Activated naive CD8-positive, alpha-beta T cell (primary cell): Measurements from ENCODE around the gene CCDC14.
"Not testable (repeated sequence)": the region's sequence is repeated elsewhere in the genome, so short reads cannot be mapped to it uniquely, and the experiment has no call there.

Experiments
- H3K27ac Mint-ChIP-seq: one replicate; pipeline ENCODE4 v1.8.0; 2021; ENCODE audit warnings: mixed read lengths
- H3K27me3 Mint-ChIP-seq: one replicate; pipeline ENCODE4 v1.8.0; 2021; ENCODE audit warnings: mixed read lengths
- H3K36me3 Mint-ChIP-seq: one replicate; pipeline ENCODE4 v1.8.0; 2021; ENCODE audit warnings: mixed read lengths
- H3K4me1 Mint-ChIP-seq: one replicate; pipeline ENCODE4 v1.8.0; 2021; ENCODE audit warnings: low read depth, mixed read lengths
- H3K4me3 Mint-ChIP-seq: one replicate; pipeline ENCODE4 v1.8.0; 2021; ENCODE audit warnings: mild to moderate bottlenecking, mixed read lengths
- H3K9me3 Mint-ChIP-seq: one replicate; pipeline ENCODE4 v1.8.0; 2021; ENCODE audit warnings: low read depth, mixed read lengths

CCDC14 gene

DNA sequence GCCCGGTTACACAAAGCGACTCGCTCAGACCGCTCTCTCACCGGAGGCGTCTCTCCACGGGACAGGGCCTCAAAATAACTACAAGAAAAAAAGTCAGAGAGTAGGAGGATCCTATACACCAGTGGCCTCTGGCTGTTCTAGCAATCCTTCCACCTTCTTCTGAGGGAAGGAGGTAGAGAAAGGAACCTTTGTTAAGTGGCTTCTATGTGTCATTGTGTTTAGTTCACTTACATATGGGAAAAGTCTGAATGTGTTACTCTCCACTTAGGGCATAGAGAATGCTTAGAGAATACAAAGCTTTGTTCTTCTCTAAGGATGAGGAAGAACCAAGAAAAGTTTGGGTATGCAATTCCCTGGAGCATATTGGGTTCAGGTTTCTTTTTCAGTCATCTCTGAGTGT, 15.9 kb upstream of the CCDC14 start:
- not testable (repeated sequence) for H3K36me3 Mint-ChIP-seq, H3K4me3 Mint-ChIP-seq, H3K9me3 Mint-ChIP-seq, H3K27ac Mint-ChIP-seq, H3K4me1 Mint-ChIP-seq
- peaks cover 12% of the 10 kb centered on the region for H3K27me3 Mint-ChIP-seq

- H3K27ac Mint-ChIP-seq, H3K36me3 Mint-ChIP-seq, H3K4me1 Mint-ChIP-seq, H3K4me3 Mint-ChIP-seq, H3K9me3 Mint-ChIP-seq: not testable (repeated sequence)
- H3K27me3 Mint-ChIP-seq = peaks cover 12% of the 10 kb centered on the region
Observed at GRCh38 chr3:123976181-123976898, 15.3 kb upstream of the CCDC14 start.

DNA sequence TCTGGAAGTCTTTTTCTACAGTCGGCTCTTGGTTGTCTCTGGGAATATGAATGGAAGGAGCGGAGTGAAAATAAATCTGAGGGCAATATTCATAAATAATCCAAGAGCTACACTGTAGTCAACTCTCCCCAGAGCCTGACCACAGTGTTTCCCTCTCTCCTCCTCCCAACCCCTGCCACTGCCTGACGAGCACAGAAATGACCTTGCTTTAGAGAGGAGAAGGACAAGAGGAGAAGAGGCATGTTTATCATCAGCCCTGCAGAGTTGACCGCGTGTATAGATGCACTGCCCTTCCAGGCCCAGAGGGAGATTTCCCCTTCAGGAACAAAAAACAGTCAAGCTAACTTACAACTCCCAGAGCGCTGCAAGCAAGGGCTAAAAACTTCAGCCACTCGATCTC, 14.0 kb upstream of the CCDC14 start:
- H3K4me3 Mint-ChIP-seq, H3K4me1 Mint-ChIP-seq, H3K36me3 Mint-ChIP-seq, H3K9me3 Mint-ChIP-seq, H3K27ac Mint-ChIP-seq: not testable (repeated sequence)
- peaks cover 10% of the 10 kb centered on the region for H3K27me3 Mint-ChIP-seq

DNA sequence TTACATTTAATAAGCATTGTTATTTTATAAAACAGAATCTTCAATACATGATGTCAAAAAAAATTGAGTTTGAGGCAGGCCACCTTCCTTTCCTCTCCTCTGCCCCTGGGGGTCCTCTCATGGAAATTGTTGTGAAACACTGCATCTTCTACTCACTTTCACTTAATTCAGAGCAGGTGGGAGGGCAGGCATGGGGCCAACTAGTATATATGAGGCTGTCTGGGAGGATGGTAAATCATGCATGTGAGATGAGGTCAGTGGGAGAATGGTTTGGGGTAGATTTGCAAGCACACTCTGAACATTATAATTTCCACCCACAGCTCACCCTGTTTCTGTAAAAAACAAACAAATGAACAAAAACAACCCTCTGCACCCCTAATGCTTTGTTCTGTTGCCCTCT, 10.4 kb upstream of the CCDC14 start:
- Mint-ChIP-seq H3K9me3 (no peaks in the 10 kb centered on the region), H3K27me3 (peaks cover 22% of the 10 kb centered on the region), H3K4me3 (no peak overlapping the region)

GRCh38 chr3:123967260-123967659, 6.2 kb upstream of the CCDC14 start:
- H3K4me3 Mint-ChIP-seq = not testable (repeated sequence)
- peaks cover 18% of the 10 kb centered on the region for H3K27me3 Mint-ChIP-seq

More for the DNA sequence above, 10.4 kb upstream of the CCDC14 start:
- Mint-ChIP-seq H3K36me3 (no peaks in the 10 kb centered on the region), H3K4me1 (no peaks in the 10 kb centered on the region), H3K27ac (no peak overlapping the region)

GRCh38 chr3:123966799-123967198, 5.8 kb upstream of the CCDC14 start:
- not testable (repeated sequence) for H3K36me3 Mint-ChIP-seq, H3K27ac Mint-ChIP-seq, H3K9me3 Mint-ChIP-seq, H3K4me3 Mint-ChIP-seq, H3K4me1 Mint-ChIP-seq
- peaks cover 17% of the 10 kb centered on the region for H3K27me3 Mint-ChIP-seq

More at GRCh38 chr3:123967260-123967659, 6.2 kb upstream of the CCDC14 start:
- H3K36me3 Mint-ChIP-seq, H3K9me3 Mint-ChIP-seq, H3K4me1 Mint-ChIP-seq, H3K27ac Mint-ChIP-seq: not testable (repeated sequence)

DNA sequence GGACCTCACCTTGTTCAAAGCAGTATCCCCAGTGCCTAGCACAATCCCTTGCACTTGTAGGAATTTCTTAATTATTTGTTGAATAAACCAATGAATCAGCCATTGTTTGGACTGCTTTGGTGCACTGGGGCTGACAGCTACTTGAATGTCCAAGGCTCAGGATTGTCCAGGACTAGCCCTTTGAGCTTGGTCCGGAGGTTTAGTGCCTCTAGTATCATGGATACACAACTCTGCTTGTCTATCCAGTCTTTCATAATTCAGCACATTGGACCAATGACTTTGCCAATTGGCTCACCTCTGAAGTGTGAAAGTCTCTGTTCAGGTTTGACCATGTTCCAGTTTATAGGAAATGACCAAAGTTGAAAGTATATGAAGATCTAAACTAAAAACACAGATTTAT, 3.8 kb upstream of the CCDC14 start:
- H3K27me3 Mint-ChIP-seq, H3K36me3 Mint-ChIP-seq, H3K4me1 Mint-ChIP-seq, H3K4me3 Mint-ChIP-seq, H3K9me3 Mint-ChIP-seq, H3K27ac Mint-ChIP-seq: not testable (repeated sequence)

- Mint-ChIP-seq H3K27me3 (no peaks in the 10 kb centered on the region), H3K4me3 (peak overlapping the region; percentile 95), H3K27ac (peak overlapping the region; percentile 75), H3K36me3 (no peaks in the 10 kb centered on the region), H3K4me1 (peaks cover 25% of the 10 kb centered on the region), H3K9me3 (no peaks in the 10 kb centered on the region)
Observed at GRCh38 chr3:123961508-123961856, 453 bp upstream of the CCDC14 start.

GRCh38 chr3:123953735-123954134, 7.3 kb downstream of the CCDC14 start:
- no peaks in the 10 kb centered on the region for H3K9me3 Mint-ChIP-seq
- no peaks in the 10 kb centered on the region for H3K27me3 Mint-ChIP-seq
- H3K36me3 Mint-ChIP-seq = peaks cover 17% of the 10 kb centered on the region
- H3K27ac Mint-ChIP-seq = no peak overlapping the region
- H3K4me3 Mint-ChIP-seq = no peak overlapping the region
- peaks cover 6% of the 10 kb centered on the region for H3K4me1 Mint-ChIP-seq

- Mint-ChIP-seq H3K36me3 (peaks cover 17% of the 10 kb centered on the region), H3K9me3 (no peaks in the 10 kb centered on the region), H3K4me3 (no peak overlapping the region), H3K27ac (no peak overlapping the region), H3K4me1 (peaks cover 2% of the 10 kb centered on the region), H3K27me3 (no peaks in the 10 kb centered on the region)
Observed at GRCh38 chr3:123952844-123953520, 8.0 kb downstream of the CCDC14 start.

- no peak overlapping the region for H3K27ac Mint-ChIP-seq
- no peaks in the 10 kb centered on the region for H3K9me3 Mint-ChIP-seq
- no peak overlapping the region for H3K4me3 Mint-ChIP-seq
- H3K27me3 Mint-ChIP-seq = no peaks in the 10 kb centered on the region
- peaks cover 18% of the 10 kb centered on the region for H3K36me3 Mint-ChIP-seq
- H3K4me1 Mint-ChIP-seq = no peaks in the 10 kb centered on the region
Observed at GRCh38 chr3:123951522-123952447, 9.2 kb downstream of the CCDC14 start.

GRCh38 chr3:123949641-123950040, 11.4 kb downstream of the CCDC14 start:
- Mint-ChIP-seq H3K4me3 (no peak overlapping the region), H3K9me3 (no peaks in the 10 kb centered on the region), H3K36me3 (peaks cover 14% of the 10 kb centered on the region), H3K4me1 (no peaks in the 10 kb centered on the region), H3K27me3 (no peaks in the 10 kb centered on the region), H3K27ac (no peak overlapping the region)

DNA sequence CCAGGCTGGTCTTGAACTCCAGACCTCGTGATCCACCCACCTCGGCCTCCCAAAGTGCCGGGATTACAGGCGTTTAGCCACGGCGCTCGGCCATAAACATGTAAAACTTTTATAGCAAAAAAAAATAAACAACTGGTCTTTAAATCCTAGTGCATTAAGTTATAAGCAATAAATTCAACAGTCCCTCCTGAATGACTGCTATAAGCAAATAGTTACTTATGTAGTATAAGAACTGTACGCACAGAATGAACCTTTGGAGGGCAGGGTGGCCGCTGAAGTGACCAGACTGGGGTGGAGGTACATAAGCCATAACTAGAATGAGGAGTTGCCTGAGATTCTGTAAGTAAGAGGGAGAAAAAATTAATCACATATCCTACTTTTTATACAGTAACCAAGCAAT, 12.6 kb downstream of the CCDC14 start:
- Mint-ChIP-seq H3K4me3 (no peak overlapping the region), H3K27me3 (no peaks in the 10 kb centered on the region), H3K9me3 (no peaks in the 10 kb centered on the region), H3K36me3 (peaks cover 21% of the 10 kb centered on the region), H3K27ac (no peak overlapping the region), H3K4me1 (no peaks in the 10 kb centered on the region)

DNA sequence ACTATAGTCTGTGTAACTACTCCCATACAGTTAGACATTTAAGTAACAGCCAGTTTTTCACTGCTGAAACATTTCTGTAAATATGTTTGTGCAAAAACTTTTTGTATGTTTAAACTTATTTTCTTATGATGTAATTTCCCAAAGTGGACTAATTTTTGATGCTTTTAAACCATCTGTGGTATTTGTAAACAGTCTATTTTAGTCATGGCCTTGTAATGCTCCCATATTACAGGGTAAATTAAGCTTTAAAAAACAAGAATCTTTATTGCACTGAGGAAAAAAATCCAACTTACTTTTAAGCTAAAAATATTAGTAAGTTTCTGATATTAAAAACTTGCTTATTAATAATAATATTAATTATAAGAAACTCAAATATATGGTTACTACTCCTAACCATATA, 13.5 kb downstream of the CCDC14 start:
- no peak overlapping the region for H3K27ac Mint-ChIP-seq
- peaks cover 19% of the 10 kb centered on the region for H3K36me3 Mint-ChIP-seq

DNA sequence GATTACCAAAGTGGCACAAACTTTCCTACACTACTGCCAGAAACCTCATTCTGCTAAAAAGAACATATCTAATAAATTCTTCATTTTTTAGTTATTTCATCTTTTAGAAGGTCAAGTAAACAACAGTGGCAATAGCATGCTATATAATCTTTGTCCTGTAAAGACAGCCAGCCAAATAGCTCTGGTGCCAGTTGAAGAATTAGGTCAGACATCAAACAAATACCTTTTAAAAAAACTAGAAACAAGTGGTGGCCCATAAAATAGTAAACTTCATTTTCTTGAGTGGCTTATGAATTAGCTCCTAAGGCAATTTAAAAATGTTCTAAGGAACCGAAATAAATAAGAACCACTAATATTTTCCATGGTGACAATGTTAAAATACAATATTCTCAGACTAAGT, 19.5 kb downstream of the CCDC14 start:
- H3K36me3 Mint-ChIP-seq = peaks cover 12% of the 10 kb centered on the region
- H3K27me3 Mint-ChIP-seq = no peaks in the 10 kb centered on the region
- no peak overlapping the region for H3K4me3 Mint-ChIP-seq
- H3K27ac Mint-ChIP-seq = no peak overlapping the region
- no peaks in the 10 kb centered on the region for H3K4me1 Mint-ChIP-seq
- no peaks in the 10 kb centered on the region for H3K9me3 Mint-ChIP-seq

More for the DNA sequence above, 13.5 kb downstream of the CCDC14 start:
- H3K4me1 Mint-ChIP-seq = no peaks in the 10 kb centered on the region
- no peaks in the 10 kb centered on the region for H3K27me3 Mint-ChIP-seq
- H3K9me3 Mint-ChIP-seq = no peaks in the 10 kb centered on the region
- H3K4me3 Mint-ChIP-seq = no peak overlapping the region
